ENCODE measurements around the gene SRP68. TPM values are rescaled to one million over a fixed set of nuclear protein-coding genes. Genes with fewer than 3 reads are reported as not detected.

SRP68 gene
- total and polyA plus RNA-seq, 2 of the 4 experiments (the other 2 are of a cell fraction), result 47.1 to 82.6 TPM

DNA sequence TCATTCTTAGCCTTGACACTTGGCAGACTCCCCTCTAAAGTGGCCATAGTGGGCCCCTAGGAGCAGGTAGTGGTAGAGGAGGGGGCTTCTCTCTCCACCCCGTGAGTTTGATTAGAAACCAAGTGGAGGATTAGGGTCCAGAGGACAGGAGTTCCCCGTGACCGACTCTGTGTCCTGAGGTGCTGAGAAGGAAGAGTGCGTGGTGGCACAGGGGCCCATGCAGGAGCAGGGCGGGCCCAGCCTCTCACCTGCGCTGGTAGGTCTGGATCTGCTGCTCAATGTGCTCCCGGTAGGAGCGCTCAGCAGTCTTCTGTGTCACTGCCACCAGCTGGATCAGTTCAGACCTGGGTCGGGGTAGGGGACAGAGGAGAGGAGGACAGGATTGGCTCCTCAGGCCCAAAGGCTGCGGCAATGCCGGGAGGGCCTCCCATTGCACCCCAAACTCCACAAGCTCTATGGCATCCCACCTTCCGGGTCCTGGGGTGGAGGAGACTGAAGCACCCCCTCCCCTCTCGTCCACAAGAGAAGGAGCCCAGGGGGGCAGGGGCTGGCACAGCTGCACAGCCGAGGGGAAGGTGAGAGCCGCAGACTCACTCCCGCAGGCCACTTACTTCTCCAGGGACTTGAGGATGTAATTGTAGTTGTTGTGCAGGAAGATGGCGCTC is 12.9 kb upstream of the SRP68 start:
- Histone ChIP-seq H4K8ac (ENCODE audit: low read depth in 2 of 2, low read length in 2 of 2) (no peak overlapping the region), H3K27me3 (ENCODE audit: control insufficient read depth, insufficient read depth, low read length) (peaks cover under 1% of the 10 kb centered on the region; the same call in 1 of the 2 replicates), H3K56ac (ENCODE audit: extremely low read depth, insufficient read depth, low read length) (no peak overlapping the region), H3K4me3 (ENCODE audit: insufficient read depth, low read depth, low read length) (no peak overlapping the region), H4K5ac (ENCODE audit: low read depth, low read length) (no peak overlapping the region), H3K18ac (ENCODE audit: low read depth, low read length) (no peak overlapping the region), H3K9ac (ENCODE audit: low read depth, low read length) (no peak overlapping the region), H2BK5ac (ENCODE audit: low read depth, low read length, poor library complexity, severe bottlenecking) (no peak overlapping the region), H4K91ac (ENCODE audit: insufficient read depth, low read depth, low read length) (no peak overlapping the region), H2BK15ac (ENCODE audit: low read depth, low read length) (no peak overlapping the region), H2AK5ac (ENCODE audit: low read depth, low read length) (no peak overlapping the region), H3K4me2 (ENCODE audit: low read depth, low read length) (no peak overlapping the region), H3K14ac (replicated peaks; ENCODE audit: low read depth, low read length) (no peak overlapping the region), H3K36me3 (ENCODE audit: control insufficient read depth, insufficient read depth, low read length) (peaks cover 70% of the 10 kb centered on the region), H3K9me3 (ENCODE audit: control insufficient read depth, insufficient read depth, low read length) (no peaks in the 10 kb centered on the region), H2BK20ac (ENCODE audit: low read depth, low read length) (no peak overlapping the region), H3K27ac (ENCODE audit: insufficient read depth, low read length) (no peak overlapping the region), H2AK9ac (replicated peaks; ENCODE audit: low read depth, low read length, poor library complexity) (no peak overlapping the region), H3K79me1 (ENCODE audit: low read depth in 1 of 2, low read length in 2 of 2) (no peaks in the 10 kb centered on the region), H3K4ac (ENCODE audit: low read depth, low read length) (no peak overlapping the region), H3K23ac (ENCODE audit: low read depth, low read length) (no peak overlapping the region), H2BK120ac (ENCODE audit: low read depth, low read length) (no peak overlapping the region), H3K4me1 (ENCODE audit: control insufficient read depth, insufficient read depth, low read length) (no peaks in the 10 kb centered on the region), H2AFZ (replicated peaks; ENCODE audit: low read length, poor library complexity) (no peak overlapping the region), H3K9me1 (ENCODE audit: insufficient read depth, low read length) (no peaks in the 10 kb centered on the region; the same call in 1 of the 2 replicates), H4K20me1 (ENCODE audit: insufficient read depth, low read length) (peaks cover 8% of the 10 kb centered on the region; the same call in 1 of the 2 replicates)
- dilution Hi-C loops (cut with HindIII; ENCODE audit: low sequenced_read_pairs, unreplicated experiment), result no loop called here
- POLR2A ChIA-PET (ENCODE audit: unreplicated experiment), result no interaction called here
- no peak for DNase-seq
- TF ChIP-seq, protein P1, sequence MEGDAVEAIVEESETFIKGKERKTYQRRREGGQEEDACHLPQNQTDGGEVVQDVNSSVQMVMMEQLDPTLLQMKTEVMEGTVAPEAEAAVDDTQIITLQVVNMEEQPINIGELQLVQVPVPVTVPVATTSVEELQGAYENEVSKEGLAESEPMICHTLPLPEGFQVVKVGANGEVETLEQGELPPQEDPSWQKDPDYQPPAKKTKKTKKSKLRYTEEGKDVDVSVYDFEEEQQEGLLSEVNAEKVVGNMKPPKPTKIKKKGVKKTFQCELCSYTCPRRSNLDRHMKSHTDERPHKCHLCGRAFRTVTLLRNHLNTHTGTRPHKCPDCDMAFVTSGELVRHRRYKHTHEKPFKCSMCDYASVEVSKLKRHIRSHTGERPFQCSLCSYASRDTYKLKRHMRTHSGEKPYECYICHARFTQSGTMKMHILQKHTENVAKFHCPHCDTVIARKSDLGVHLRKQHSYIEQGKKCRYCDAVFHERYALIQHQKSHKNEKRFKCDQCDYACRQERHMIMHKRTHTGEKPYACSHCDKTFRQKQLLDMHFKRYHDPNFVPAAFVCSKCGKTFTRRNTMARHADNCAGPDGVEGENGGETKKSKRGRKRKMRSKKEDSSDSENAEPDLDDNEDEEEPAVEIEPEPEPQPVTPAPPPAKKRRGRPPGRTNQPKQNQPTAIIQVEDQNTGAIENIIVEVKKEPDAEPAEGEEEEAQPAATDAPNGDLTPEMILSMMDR (conservative IDR thresholded peaks at IDR 0.05; ENCODE audit: low read depth, low read length), result no peak
- TF ChIP-seq NFE2L2 (IDR thresholded peaks at IDR 0.05; ENCODE audit: low read depth, low read length) (no peak), RFX5 (IDR thresholded peaks at IDR 0.05; ENCODE audit: low read depth, low read length) (no peak), CEBPB (IDR thresholded peaks at IDR 0.05; ENCODE audit: low read depth, low read length) (no peak), CHD1 (IDR thresholded peaks at IDR 0.05; ENCODE audit: low read depth, low read length) (no peak), POLR2A (IDR thresholded peaks at IDR 0.05; ENCODE audit: low read depth, low read length) (no peak), RAD21 (IDR thresholded peaks at IDR 0.05; ENCODE audit: low read length) (no peak), MAFK (IDR thresholded peaks at IDR 0.05; ENCODE audit: low read depth, low read length) (no peak), BHLHE40 (IDR thresholded peaks at IDR 0.05; ENCODE audit: low read depth, low read length) (no peak), MAZ (IDR thresholded peaks at IDR 0.05; ENCODE audit: borderline replicate concordance, low read depth, low read length) (no peak), MXI1 (IDR thresholded peaks at IDR 0.05; ENCODE audit: borderline replicate concordance, low read depth, low read length) (no peak), RCOR1 (IDR thresholded peaks at IDR 0.05; ENCODE audit: insufficient replicate concordance, low read length) (no peak), SMC3 (IDR thresholded peaks at IDR 0.05; ENCODE audit: low read depth, low read length) (no peak), FOS (IDR thresholded peaks at IDR 0.05; ENCODE audit: low read depth, low read length) (no peak)
- TF ChIP-seq, protein P2, sequence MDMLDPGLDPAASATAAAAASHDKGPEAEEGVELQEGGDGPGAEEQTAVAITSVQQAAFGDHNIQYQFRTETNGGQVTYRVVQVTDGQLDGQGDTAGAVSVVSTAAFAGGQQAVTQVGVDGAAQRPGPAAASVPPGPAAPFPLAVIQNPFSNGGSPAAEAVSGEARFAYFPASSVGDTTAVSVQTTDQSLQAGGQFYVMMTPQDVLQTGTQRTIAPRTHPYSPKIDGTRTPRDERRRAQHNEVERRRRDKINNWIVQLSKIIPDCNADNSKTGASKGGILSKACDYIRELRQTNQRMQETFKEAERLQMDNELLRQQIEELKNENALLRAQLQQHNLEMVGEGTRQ (IDR thresholded peaks at IDR 0.05; ENCODE audit: low read depth, low read length), result no peak
- TF ChIP-seq, protein P3, sequence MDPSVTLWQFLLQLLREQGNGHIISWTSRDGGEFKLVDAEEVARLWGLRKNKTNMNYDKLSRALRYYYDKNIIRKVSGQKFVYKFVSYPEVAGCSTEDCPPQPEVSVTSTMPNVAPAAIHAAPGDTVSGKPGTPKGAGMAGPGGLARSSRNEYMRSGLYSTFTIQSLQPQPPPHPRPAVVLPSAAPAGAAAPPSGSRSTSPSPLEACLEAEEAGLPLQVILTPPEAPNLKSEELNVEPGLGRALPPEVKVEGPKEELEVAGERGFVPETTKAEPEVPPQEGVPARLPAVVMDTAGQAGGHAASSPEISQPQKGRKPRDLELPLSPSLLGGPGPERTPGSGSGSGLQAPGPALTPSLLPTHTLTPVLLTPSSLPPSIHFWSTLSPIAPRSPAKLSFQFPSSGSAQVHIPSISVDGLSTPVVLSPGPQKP (IDR thresholded peaks at IDR 0.05; ENCODE audit: borderline replicate concordance, low read depth, low read length), result no peak
- in situ Hi-C loops (cut with MboI; ENCODE audit: low sequenced_read_pairs), result no loop called here
- no peak for ATAC-seq (ENCODE audit: low read depth)
- intact Hi-C loops (cut with micrococcal nuclease), result no loop called here
- no TSS peak for BruUV-seq (replicated peaks)
- WGBS, 2 experiments (ENCODE audit: extremely low coverage in 2 of 2, insufficient read length in 1 of 2), result 71% methylated on average over 4 of the region's 17 CpGs; no CpG with 5 or more reads in 1 of the 2 experiments
- CTCF ChIA-PET, result no interaction called here

All from IMR-90 (cell line).